ENCODE data around the gene ZNF684. TPM values are rescaled to one million over a fixed set of nuclear protein-coding genes. Genes with fewer than 3 reads are reported as not detected.
"Not testable (repeated sequence)": the region's sequence is repeated elsewhere in the genome, so short reads cannot be mapped to it uniquely, and the experiment has no call there.

The ZNF684 gene
- total RNA-seq, 1 donor from 2014 or later, result 4.7 TPM

GRCh38 chr1:40535732-40536131 is 4.3 kb downstream of the ZNF684 start:
- Histone ChIP-seq H3K4me1 (peaks cover 12% of the 10 kb centered on the region), H3K9me3 (no peaks in the 10 kb centered on the region), H3K27ac (no peak overlapping the region), H3K36me3 (no peaks in the 10 kb centered on the region), H3K27me3 (no peaks in the 10 kb centered on the region), H3K4me3 (no peak overlapping the region)
- no peak for DNase-seq
- no peak for TF ChIP-seq CTCF (IDR thresholded peaks at IDR 0.05)
- no peak for ATAC-seq
- intact Hi-C loops (cut with DNase I), result no loop called here

DNA sequence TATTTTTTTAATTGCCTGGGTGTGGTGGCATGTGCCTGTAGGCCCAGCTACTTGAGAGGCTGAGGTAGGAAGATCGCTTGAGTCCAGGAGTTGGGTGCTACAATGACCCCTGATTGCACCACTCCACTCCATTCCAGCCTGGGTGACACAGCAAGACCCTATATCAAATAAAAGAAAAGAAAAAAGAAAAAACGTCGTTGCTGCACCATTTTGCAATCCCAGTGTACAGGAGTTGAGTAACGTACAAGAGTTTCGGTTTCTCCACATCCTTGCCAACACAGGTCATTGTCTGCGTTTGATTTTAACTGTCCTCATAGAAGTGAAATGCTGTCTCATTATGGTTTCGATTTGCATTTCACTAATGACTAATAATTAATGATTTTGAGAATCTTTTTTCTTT is 7.9 kb downstream of the ZNF684 start:
- intact Hi-C loops (cut with DNase I), result no loop called here
- H3K4me1 ChIP-seq, result no peaks in the 10 kb centered on the region
- H3K27ac ChIP-seq, result no peak overlapping the region
- DNase-seq (no peak), ATAC-seq (no peak)
- no peaks in the 10 kb centered on the region for H3K9me3 ChIP-seq
- no peaks in the 10 kb centered on the region for H3K27me3 ChIP-seq
- peaks cover 6% of the 10 kb centered on the region for H3K36me3 ChIP-seq
- H3K4me3 ChIP-seq, result no peak overlapping the region
- TF ChIP-seq CTCF (IDR thresholded peaks at IDR 0.05), result no peak

DNA sequence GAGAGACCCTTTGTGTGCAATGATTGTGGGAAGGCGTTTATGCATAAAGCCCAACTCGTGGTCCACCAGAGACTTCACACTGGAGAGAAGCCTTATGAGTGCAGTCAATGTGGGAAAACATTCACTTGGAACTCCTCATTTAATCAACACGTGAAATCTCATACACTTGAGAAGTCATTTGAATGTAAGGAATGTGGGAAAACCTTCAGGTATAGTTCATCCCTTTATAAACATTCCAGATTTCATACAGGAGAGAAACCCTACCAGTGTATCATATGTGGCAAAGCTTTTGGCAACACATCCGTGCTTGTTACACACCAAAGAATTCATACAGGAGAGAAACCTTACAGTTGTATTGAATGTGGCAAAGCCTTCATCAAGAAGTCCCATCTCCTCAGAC is 15.5 kb downstream of the ZNF684 start:
- H3K4me3 ChIP-seq, result no peak overlapping the region
- no peak for TF ChIP-seq CTCF (IDR thresholded peaks at IDR 0.05)
- intact Hi-C loops (cut with DNase I), result no loop called here
- peaks cover 11% of the 10 kb centered on the region for H3K9me3 ChIP-seq
- ATAC-seq (no peak), DNase-seq (no peak)
- H3K36me3 ChIP-seq, result peaks cover 20% of the 10 kb centered on the region
- no peak overlapping the region for H3K27ac ChIP-seq
- H3K4me1 ChIP-seq, result no peaks in the 10 kb centered on the region
- no peaks in the 10 kb centered on the region for H3K27me3 ChIP-seq

DNA sequence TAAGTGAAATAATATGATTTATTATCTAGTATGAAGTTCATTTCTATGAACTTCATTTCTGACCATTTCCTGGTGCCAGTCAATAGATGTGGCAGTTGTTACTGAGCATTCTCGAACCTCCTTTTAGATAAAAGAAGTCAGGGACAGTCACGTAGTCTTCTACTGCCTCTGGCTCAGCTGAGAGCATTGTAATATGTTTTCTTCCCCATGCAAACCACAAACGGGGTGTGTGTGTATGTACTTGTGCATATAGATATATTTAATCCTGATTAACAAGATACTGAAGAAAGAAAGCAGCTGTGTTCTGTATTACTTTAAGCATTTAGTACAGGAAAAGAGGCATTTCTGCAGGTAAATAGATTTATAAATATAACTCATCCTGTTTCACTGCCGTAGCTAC is 21.6 kb downstream of the ZNF684 start:
- intact Hi-C loops (cut with DNase I), result no loop called here

GRCh38 chr1:40554807-40555206 is 23.4 kb downstream of the ZNF684 start:
- H3K4me1 ChIP-seq; H3K27ac ChIP-seq; H3K4me3 ChIP-seq; DNase-seq; intact Hi-C loops (cut with DNase I); H3K27me3 ChIP-seq; H3K36me3 ChIP-seq; H3K9me3 ChIP-seq; ATAC-seq: not testable (repeated sequence)

More for the DNA sequence above, 21.6 kb downstream of the ZNF684 start:
- no peak for TF ChIP-seq CTCF (IDR thresholded peaks at IDR 0.05)
- H3K9me3 ChIP-seq, result no peaks in the 10 kb centered on the region
- no peak overlapping the region for H3K27ac ChIP-seq
- H3K27me3 ChIP-seq, result no peaks in the 10 kb centered on the region
- DNase-seq (no peak), ATAC-seq (no peak)
- H3K4me3 ChIP-seq, result no peak overlapping the region
- H3K4me1 ChIP-seq, result no peaks in the 10 kb centered on the region
- no peaks in the 10 kb centered on the region for H3K36me3 ChIP-seq

DNA sequence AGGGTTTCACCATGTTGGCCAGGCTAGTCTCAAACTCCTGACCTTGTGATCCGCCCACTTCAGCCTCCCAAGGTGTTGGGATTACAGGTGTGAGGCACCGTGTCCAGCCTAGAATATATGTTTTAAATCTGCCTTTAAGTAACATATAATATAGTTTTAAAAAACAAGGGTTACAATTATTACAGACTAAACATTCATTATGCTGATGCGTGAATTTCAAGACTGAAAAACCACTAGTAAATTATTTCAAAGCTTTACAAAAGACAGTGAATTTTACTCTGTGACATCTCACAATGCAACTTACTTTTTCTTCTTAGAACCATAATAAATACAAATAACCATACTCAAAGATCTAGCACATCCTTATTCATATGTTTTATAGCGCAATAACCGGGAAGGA is 24.7 kb downstream of the ZNF684 start:
- H3K27me3 ChIP-seq, result no peaks in the 10 kb centered on the region
- no peak for DNase-seq
- no peaks in the 10 kb centered on the region for H3K9me3 ChIP-seq
- H3K4me1 ChIP-seq, result no peaks in the 10 kb centered on the region
- ATAC-seq, result no peak
- no peak for TF ChIP-seq CTCF (IDR thresholded peaks at IDR 0.05)
- no peak overlapping the region for H3K27ac ChIP-seq
- H3K4me3 ChIP-seq, result no peak overlapping the region
- no peaks in the 10 kb centered on the region for H3K36me3 ChIP-seq
- intact Hi-C loops (cut with DNase I), result no loop called here

DNA sequence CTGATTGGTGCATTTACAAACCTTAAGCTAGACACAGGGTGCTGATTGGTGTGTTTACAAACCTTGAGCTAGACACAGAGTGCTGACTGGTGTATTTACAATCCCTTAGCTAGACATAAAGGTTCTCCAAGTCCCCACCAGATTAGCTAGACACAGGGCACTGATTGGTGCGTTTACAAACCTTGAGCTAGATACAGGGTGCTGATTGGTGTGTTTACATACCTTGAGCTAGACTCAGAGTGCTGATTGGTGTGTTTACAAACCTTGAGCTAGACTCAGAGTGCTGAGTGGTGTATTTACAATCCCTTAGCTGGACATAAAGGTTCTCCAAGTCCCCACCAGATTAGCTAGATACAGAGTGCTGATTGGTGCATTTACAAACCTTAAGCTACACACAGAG is 26.8 kb downstream of the ZNF684 start:
- H3K4me3 ChIP-seq; H3K9me3 ChIP-seq; H3K36me3 ChIP-seq; ATAC-seq; H3K27ac ChIP-seq; intact Hi-C loops (cut with DNase I); H3K27me3 ChIP-seq; DNase-seq; H3K4me1 ChIP-seq: not testable (repeated sequence)
